Astrocyte (in vitro differentiated cells and primary cell): ENCODE results near the gene AKR1B1. TPM values are rescaled to one million over a fixed set of nuclear protein-coding genes. Genes with fewer than 3 reads are reported as not detected.

ENCODE experiments used
- DNase-seq: peaks from one replicate; pipeline ENCODE4 v3.0.0-alpha.2; 2010; ENCODE audit warnings: low read depth
- FAIRE-seq: peaks from 2 replicates; lab custom pipeline; 2011; peaks lifted over from hg19 to GRCh38; lab: Jason Lieb, UNC
- H2AFZ ChIP-seq: 2 replicates; pipeline ENCODE4 v1.6.0; 2012; ENCODE audit warnings: low read depth, low read length, inconsistent platforms
- H3K27ac ChIP-seq: 2 replicates; pipeline ENCODE4 v1.5.1; 2011; ENCODE audit warnings: low read depth, low read length, inconsistent platforms
- H3K27me3 ChIP-seq: 2 replicates; pipeline ENCODE4 v1.6.0; 2011; ENCODE audit warnings: low read length, inconsistent platforms; ENCODE audit not compliant: insufficient read depth
- H3K36me3 ChIP-seq: 2 replicates; pipeline ENCODE4 v1.5.1; 2011; ENCODE audit warnings: low read length, inconsistent platforms; ENCODE audit not compliant: insufficient read depth
- H3K4me1 ChIP-seq: 2 replicates; pipeline ENCODE4 v1.5.1; 2011; ENCODE audit warnings: low read length, inconsistent platforms; ENCODE audit not compliant: insufficient read depth
- H3K4me2 ChIP-seq: 2 replicates; pipeline ENCODE4 v1.6.0; 2012; ENCODE audit warnings: low read length, inconsistent platforms
- H3K4me3 ChIP-seq: 2 replicates; pipeline ENCODE4 v1.5.1; 2011; ENCODE audit warnings: low read depth, mild to moderate bottlenecking, low read length, inconsistent platforms; ENCODE audit not compliant: insufficient read depth
- H3K79me2 ChIP-seq: 2 replicates; pipeline ENCODE4 v1.6.0; 2012; ENCODE audit warnings: mild to moderate bottlenecking, low read length, inconsistent platforms; ENCODE audit not compliant: insufficient read depth
- H3K9ac ChIP-seq: 2 replicates; pipeline ENCODE4 v1.6.0; 2012; ENCODE audit warnings: mild to moderate bottlenecking, low read length, inconsistent platforms
- H3K9me3 ChIP-seq: 2 replicates; pipeline ENCODE4 v1.5.1; 2012; ENCODE audit warnings: low read depth, mild to moderate bottlenecking, low read length, inconsistent platforms; ENCODE audit not compliant: insufficient read depth
- H4K20me1 ChIP-seq: 2 replicates; pipeline ENCODE4 v1.6.0; 2012; ENCODE audit warnings: low read length, inconsistent platforms; ENCODE audit not compliant: insufficient read depth
- H3K27ac Mint-ChIP-seq: one replicate; pipeline ENCODE4 v1.8.0; 2021; ENCODE audit warnings: mild to moderate bottlenecking, mixed read lengths; ENCODE audit not compliant: unreplicated experiment
- H3K27me3 Mint-ChIP-seq: one replicate; pipeline ENCODE4 v1.8.0; 2021; ENCODE audit warnings: low read depth, mixed read lengths; ENCODE audit not compliant: unreplicated experiment
- H3K36me3 Mint-ChIP-seq: one replicate; pipeline ENCODE4 v1.8.0; 2021; ENCODE audit warnings: low read depth, mixed read lengths; ENCODE audit not compliant: unreplicated experiment
- H3K4me1 Mint-ChIP-seq: one replicate; pipeline ENCODE4 v1.8.0; 2021; ENCODE audit warnings: low read depth, mixed read lengths; ENCODE audit not compliant: unreplicated experiment
- H3K4me3 Mint-ChIP-seq: one replicate; pipeline ENCODE4 v1.8.0; 2021; ENCODE audit warnings: mild to moderate bottlenecking, moderate library complexity, mixed read lengths; ENCODE audit not compliant: unreplicated experiment
- H3K9me3 Mint-ChIP-seq: one replicate; pipeline ENCODE4 v1.8.0; 2021; ENCODE audit warnings: mild to moderate bottlenecking, mixed read lengths; ENCODE audit not compliant: unreplicated experiment
- EZH2 ChIP-seq: IDR thresholded peaks from 2 replicates; pipeline ENCODE4 v1.6.1; 2012; ENCODE audit warnings: mild to moderate bottlenecking, low read length, inconsistent platforms; ENCODE audit not compliant: insufficient read depth
- total RNA-seq: library from RNA; stranded (reverse); gene quantifications from 2 replicates; pipeline ENCODE4 v1.2.1, GENCODE V29; 2021
- TF ChIP-seq, protein P1 (sequence below): IDR thresholded peaks from 2 replicates; pipeline ENCODE4 v1.5.1; 2011; ENCODE audit warnings: low read depth, mild to moderate bottlenecking, inconsistent platforms, low read length, moderate library complexity; ENCODE audit not compliant: insufficient read depth

The AKR1B1 gene
- total RNA-seq, 1 donor from 2014 or later: 114 TPM

DNA sequence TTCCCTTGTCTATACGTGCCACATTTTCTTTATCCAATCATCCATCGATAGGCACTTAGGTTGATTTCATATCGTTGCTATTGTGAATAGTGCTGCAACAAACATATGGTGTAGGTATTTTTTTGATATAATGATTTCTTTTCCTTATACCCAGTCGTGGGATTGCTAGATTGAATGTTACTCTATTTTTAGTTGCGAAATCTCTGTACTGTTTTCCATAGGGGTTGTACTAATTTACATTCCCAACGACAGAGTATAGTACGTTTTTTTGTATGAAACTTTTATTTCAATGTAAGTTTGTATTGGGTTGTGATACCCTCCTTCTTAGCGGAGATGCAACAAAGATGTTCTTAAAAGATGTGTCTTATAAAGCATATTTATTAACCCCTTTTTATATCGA, 30.0 kb downstream of the AKR1B1 start:
- Histone ChIP-seq H3K4me2 (no peak overlapping the region), H3K4me1 (no peaks in the 10 kb centered on the region), H3K79me2 (no peaks in the 10 kb centered on the region), H3K9ac (no peak overlapping the region), H3K9me3 (no peaks in the 10 kb centered on the region), H3K4me3 (no peak overlapping the region), H3K27ac (no peak overlapping the region), H4K20me1 (no peaks in the 10 kb centered on the region), H3K36me3 (no peaks in the 10 kb centered on the region), H3K27me3 (peaks cover 3% of the 10 kb centered on the region), H2AFZ (no peak overlapping the region)
- Mint-ChIP-seq H3K9me3 (peaks cover 1% of the 10 kb centered on the region), H3K4me1 (no peaks in the 10 kb centered on the region), H3K27me3 (peaks cover 9% of the 10 kb centered on the region), H3K36me3 (no peaks in the 10 kb centered on the region), H3K27ac (no peak overlapping the region), H3K4me3 (no peak overlapping the region)
- FAIRE-seq (no peak), DNase-seq (no peak)
- no peak for TF ChIP-seq EZH2
- TF ChIP-seq, protein P1, sequence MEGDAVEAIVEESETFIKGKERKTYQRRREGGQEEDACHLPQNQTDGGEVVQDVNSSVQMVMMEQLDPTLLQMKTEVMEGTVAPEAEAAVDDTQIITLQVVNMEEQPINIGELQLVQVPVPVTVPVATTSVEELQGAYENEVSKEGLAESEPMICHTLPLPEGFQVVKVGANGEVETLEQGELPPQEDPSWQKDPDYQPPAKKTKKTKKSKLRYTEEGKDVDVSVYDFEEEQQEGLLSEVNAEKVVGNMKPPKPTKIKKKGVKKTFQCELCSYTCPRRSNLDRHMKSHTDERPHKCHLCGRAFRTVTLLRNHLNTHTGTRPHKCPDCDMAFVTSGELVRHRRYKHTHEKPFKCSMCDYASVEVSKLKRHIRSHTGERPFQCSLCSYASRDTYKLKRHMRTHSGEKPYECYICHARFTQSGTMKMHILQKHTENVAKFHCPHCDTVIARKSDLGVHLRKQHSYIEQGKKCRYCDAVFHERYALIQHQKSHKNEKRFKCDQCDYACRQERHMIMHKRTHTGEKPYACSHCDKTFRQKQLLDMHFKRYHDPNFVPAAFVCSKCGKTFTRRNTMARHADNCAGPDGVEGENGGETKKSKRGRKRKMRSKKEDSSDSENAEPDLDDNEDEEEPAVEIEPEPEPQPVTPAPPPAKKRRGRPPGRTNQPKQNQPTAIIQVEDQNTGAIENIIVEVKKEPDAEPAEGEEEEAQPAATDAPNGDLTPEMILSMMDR: no peak

DNA sequence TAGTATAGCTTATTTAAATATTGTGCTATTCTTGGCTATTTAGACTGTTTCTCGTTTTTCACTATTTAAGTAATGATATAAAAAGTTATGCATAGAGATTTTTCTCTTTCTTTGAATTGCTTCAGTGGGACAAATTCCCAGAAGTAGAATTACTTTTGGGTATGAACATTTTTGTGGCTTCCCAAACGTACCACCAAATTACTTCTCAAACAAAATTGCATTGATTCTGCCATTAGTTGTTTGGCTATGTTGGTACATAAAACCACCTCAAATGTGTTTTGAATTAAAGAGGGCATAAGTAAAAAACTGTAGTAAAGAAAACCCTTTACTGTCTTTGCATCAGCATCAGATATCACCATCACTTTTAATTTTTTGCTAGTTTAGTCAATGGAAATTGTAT, 31.0 kb downstream of the AKR1B1 start:
- H3K9ac ChIP-seq: no peak overlapping the region
- H4K20me1 ChIP-seq: no peaks in the 10 kb centered on the region
- peaks cover 3% of the 10 kb centered on the region for H3K27me3 ChIP-seq
- no peak overlapping the region for H3K4me2 ChIP-seq
- no peak for TF ChIP-seq EZH2
- TF ChIP-seq, protein P1: no peak
- H3K36me3 ChIP-seq: no peaks in the 10 kb centered on the region
- DNase-seq: no peak
- H3K4me1 ChIP-seq: no peaks in the 10 kb centered on the region
- no peak for FAIRE-seq
- Mint-ChIP-seq H3K27ac (no peak overlapping the region), H3K9me3 (peaks cover 3% of the 10 kb centered on the region), H3K27me3 (peaks cover 11% of the 10 kb centered on the region), H3K4me1 (no peaks in the 10 kb centered on the region), H3K36me3 (no peaks in the 10 kb centered on the region), H3K4me3 (no peak overlapping the region)
- H3K4me3 ChIP-seq: no peak overlapping the region
- H3K27ac ChIP-seq: no peak overlapping the region
- no peak overlapping the region for H2AFZ ChIP-seq
- H3K79me2 ChIP-seq: no peaks in the 10 kb centered on the region
- H3K9me3 ChIP-seq: no peaks in the 10 kb centered on the region

DNA sequence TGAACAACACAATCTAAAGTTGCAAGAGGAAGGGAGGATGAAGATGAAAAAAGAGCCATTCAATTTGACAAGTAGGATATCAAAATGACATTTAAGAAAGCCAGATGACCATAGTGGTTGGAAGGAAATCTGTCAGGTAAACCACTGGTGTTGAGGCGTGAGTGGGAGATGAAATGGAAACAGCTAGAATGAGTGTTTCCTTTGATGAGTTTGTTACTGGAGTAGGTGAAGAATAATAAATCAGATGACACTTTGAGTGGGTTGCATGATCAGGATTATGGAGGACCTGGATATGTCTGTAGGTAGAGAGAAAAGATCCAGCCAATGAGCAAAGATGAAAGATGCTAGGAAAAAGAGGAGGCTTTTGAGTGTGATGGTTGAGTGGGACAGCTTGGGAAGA, 33.1 kb downstream of the AKR1B1 start:
- H3K36me3 Mint-ChIP-seq: no peaks in the 10 kb centered on the region
- H3K4me3 Mint-ChIP-seq: no peak overlapping the region
- peaks cover 11% of the 10 kb centered on the region for H3K27me3 Mint-ChIP-seq
- H3K4me2 ChIP-seq: no peak overlapping the region
- H3K4me3 ChIP-seq: no peak overlapping the region
- DNase-seq (no peak), FAIRE-seq (no peak)
- H3K9me3 Mint-ChIP-seq: peaks cover 3% of the 10 kb centered on the region
- no peaks in the 10 kb centered on the region for H3K9me3 ChIP-seq
- no peaks in the 10 kb centered on the region for H3K4me1 ChIP-seq
- no peaks in the 10 kb centered on the region for H3K36me3 ChIP-seq
- no peak overlapping the region for H3K27ac Mint-ChIP-seq
- no peak overlapping the region for H2AFZ ChIP-seq
- H3K4me1 Mint-ChIP-seq: no peaks in the 10 kb centered on the region
- TF ChIP-seq, protein P1: no peak
- TF ChIP-seq EZH2: no peak
- no peaks in the 10 kb centered on the region for H4K20me1 ChIP-seq
- H3K79me2 ChIP-seq: no peaks in the 10 kb centered on the region
- H3K9ac ChIP-seq: no peak overlapping the region
- peaks cover 3% of the 10 kb centered on the region for H3K27me3 ChIP-seq
- no peak overlapping the region for H3K27ac ChIP-seq
